Hepatocyte (in vitro differentiated cells): ENCODE results near the gene ESAM. TPM values are rescaled to one million over a fixed set of nuclear protein-coding genes. Genes with fewer than 3 reads are reported as not detected.

Experiments used
- polyA plus RNA-seq: library from polyadenylated mRNA; unstranded; fragments of >200 nt; fragmentation: Nextera tagmentation; extraction: Ambion mirVana; gene quantifications from 2 replicates; pipeline ENCODE4 v1.2.1, GENCODE V29; 2016
- total RNA-seq: library from RNA; depleted of rRNA; stranded (reverse); fragments of >200 nt; gene quantifications from 2 replicates; pipeline ENCODE4 v1.2.3, GENCODE V29; 2014

The ESAM gene
- total and polyA plus RNA-seq, 2 experiments from 2014 or later = 3.6 to 3.9 TPM

Other genes starting within 250 kb of the ESAM start
- gene OR8B12, start 218.6 kb downstream of the ESAM start, total RNA-seq = not detected in 2 replicates
- gene OR8B12, start 218.6 kb downstream of the ESAM start, polyA plus RNA-seq = not detected in 2 replicates
- not detected in 2 replicates for gene OR8A1, start 192.3 kb downstream of the ESAM start, total RNA-seq
- gene OR8A1, start 192.3 kb downstream of the ESAM start, polyA plus RNA-seq = not detected in 2 replicates
- not detected in 2 replicates for gene PANX3, start 150.9 kb downstream of the ESAM start, total RNA-seq
- 0.09 and 0.25 TPM in 2 replicates for gene PANX3, start 150.9 kb downstream of the ESAM start, polyA plus RNA-seq
- 34.6 and 41.4 TPM in 2 replicates for gene TBRG1, start 139.4 kb downstream of the ESAM start, total RNA-seq
- 35.0 and 45.2 TPM in 2 replicates for gene TBRG1, start 139.4 kb downstream of the ESAM start, polyA plus RNA-seq
- 35.5 and 37.0 TPM in 2 replicates for gene SIAE, start 88.6 kb downstream of the ESAM start, total RNA-seq
- gene SIAE, start 88.6 kb downstream of the ESAM start, polyA plus RNA-seq = 18.6 and 24.0 TPM in 2 replicates
- gene SPA17, start 88.4 kb downstream of the ESAM start, total RNA-seq = 5.8 and 7.2 TPM in 2 replicates
- 3.8 and 5.8 TPM in 2 replicates for gene SPA17, start 88.4 kb downstream of the ESAM start, polyA plus RNA-seq
- not detected in 2 replicates for gene NRGN, start 22.3 kb downstream of the ESAM start, total RNA-seq
- 1.1 and 1.2 TPM in 2 replicates for gene NRGN, start 22.3 kb downstream of the ESAM start, polyA plus RNA-seq
- gene VSIG2, start 10.0 kb downstream of the ESAM start, total RNA-seq = 22.6 and 22.9 TPM in 2 replicates
- gene VSIG2, start 10.0 kb downstream of the ESAM start, polyA plus RNA-seq = 34.3 and 38.9 TPM in 2 replicates
- 14.9 and 18.3 TPM in 2 replicates for gene MSANTD2, start 38.1 kb upstream of the ESAM start, total RNA-seq
- gene MSANTD2, start 38.1 kb upstream of the ESAM start, polyA plus RNA-seq = 10.8 and 11.2 TPM in 2 replicates
- 3.7 and 5.0 TPM in 2 replicates for gene ROBO3, start 103.1 kb upstream of the ESAM start, total RNA-seq
- 10.4 and 11.0 TPM in 2 replicates for gene ROBO3, start 103.1 kb upstream of the ESAM start, polyA plus RNA-seq
- gene ROBO4, start 135.6 kb upstream of the ESAM start, total RNA-seq = 0.48 and 2.0 TPM in 2 replicates
- 0.28 TPM in 1 of 2 replicates, not detected in the other for gene ROBO4, start 135.6 kb upstream of the ESAM start, polyA plus RNA-seq
- not detected in 2 replicates for gene HEPN1, start 157.0 kb upstream of the ESAM start, total RNA-seq
- gene HEPN1, start 157.0 kb upstream of the ESAM start, polyA plus RNA-seq = not detected in 2 replicates
- gene HEPACAM, start 173.8 kb upstream of the ESAM start, total RNA-seq = 0.04 and 0.07 TPM in 2 replicates
- not detected in 2 replicates for gene HEPACAM, start 173.8 kb upstream of the ESAM start, polyA plus RNA-seq
- 1.3 and 2.3 TPM in 2 replicates for gene CCDC15, start 191.9 kb upstream of the ESAM start, total RNA-seq
- 0.97 and 1.1 TPM in 2 replicates for gene CCDC15, start 191.9 kb upstream of the ESAM start, polyA plus RNA-seq